DOHH2 (cell line): ENCODE measurements around the gene GATB.

Experiments
- EZH2phosphoT487 ChIP-seq: fragments of 200-600 bp; sonication (generic); IDR thresholded peaks from 2 replicates; pipeline ENCODE4 v1.6.1; 2017; ENCODE audit warnings: borderline replicate concordance, mild to moderate bottlenecking, antibody characterized with exemption, low read length, moderate library complexity, mixed read lengths
- TF ChIP-seq, protein P1 (sequence below): fragments of 200-600 bp; sonication (generic); IDR thresholded peaks from one replicate; pipeline ENCODE4 v1.5.1; 2014; ENCODE audit warnings: antibody characterized with exemption, mild to moderate bottlenecking, low read depth, low read length; ENCODE audit not compliant: poor library complexity, severe bottlenecking

DNA sequence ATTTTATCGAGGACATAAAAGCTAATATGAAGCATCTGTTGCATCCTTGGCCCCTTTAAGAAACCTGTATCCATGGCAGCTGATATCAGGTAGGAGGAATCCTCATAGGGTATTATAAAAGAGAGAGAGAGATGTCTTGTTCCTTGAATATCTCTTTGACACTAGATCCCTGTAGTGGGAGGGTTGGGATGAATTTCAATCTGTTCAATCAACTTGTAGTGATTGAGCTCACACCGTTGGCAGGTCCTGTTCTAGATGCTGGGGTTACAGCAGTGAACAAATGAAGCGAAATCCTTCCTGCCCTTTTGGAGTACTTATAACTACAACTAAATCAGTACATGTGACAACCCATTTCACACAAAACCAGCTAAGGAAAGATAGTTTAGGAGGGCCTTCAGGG is 35.3 kb upstream of the GATB start:
- TF ChIP-seq, protein P1, sequence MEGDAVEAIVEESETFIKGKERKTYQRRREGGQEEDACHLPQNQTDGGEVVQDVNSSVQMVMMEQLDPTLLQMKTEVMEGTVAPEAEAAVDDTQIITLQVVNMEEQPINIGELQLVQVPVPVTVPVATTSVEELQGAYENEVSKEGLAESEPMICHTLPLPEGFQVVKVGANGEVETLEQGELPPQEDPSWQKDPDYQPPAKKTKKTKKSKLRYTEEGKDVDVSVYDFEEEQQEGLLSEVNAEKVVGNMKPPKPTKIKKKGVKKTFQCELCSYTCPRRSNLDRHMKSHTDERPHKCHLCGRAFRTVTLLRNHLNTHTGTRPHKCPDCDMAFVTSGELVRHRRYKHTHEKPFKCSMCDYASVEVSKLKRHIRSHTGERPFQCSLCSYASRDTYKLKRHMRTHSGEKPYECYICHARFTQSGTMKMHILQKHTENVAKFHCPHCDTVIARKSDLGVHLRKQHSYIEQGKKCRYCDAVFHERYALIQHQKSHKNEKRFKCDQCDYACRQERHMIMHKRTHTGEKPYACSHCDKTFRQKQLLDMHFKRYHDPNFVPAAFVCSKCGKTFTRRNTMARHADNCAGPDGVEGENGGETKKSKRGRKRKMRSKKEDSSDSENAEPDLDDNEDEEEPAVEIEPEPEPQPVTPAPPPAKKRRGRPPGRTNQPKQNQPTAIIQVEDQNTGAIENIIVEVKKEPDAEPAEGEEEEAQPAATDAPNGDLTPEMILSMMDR, result no peak
- TF ChIP-seq EZH2phosphoT487, result no peak
